GM21717 (cell line): Measurements from ENCODE around the gene UBE2E3.
"Not testable (repeated sequence)": the region's sequence is repeated elsewhere in the genome, so short reads cannot be mapped to it uniquely, and the experiment has no call there.

ENCODE experiments used
- ATAC-seq: cut with Tn5 transposase; IDR thresholded peaks from one replicate; pipeline ENCODE4 v1.9.1; 2021; ENCODE audit warnings: mild to moderate bottlenecking, moderate library complexity; ENCODE audit not compliant: unreplicated experiment

UBE2E3 gene

GRCh38 chr2:181072486-181073235 lies 92.3 kb downstream of the UBE2E3 start:
- no peak for ATAC-seq

- ATAC-seq = no peak
Observed at GRCh38 chr2:181073896-181074295, 93.5 kb downstream of the UBE2E3 start.

- no peak for ATAC-seq
Observed at GRCh38 chr2:181074457-181074856, 94.1 kb downstream of the UBE2E3 start.

GRCh38 chr2:181076658-181077057 lies 96.3 kb downstream of the UBE2E3 start:
- no peak for ATAC-seq

GRCh38 chr2:181077128-181077709 lies 96.8 kb downstream of the UBE2E3 start:
- peak; percentile 95 for ATAC-seq

- no peak for ATAC-seq
Observed at GRCh38 chr2:181083140-181083539, 102.7 kb downstream of the UBE2E3 start.

GRCh38 chr2:181085734-181086133 lies 105.3 kb downstream of the UBE2E3 start:
- ATAC-seq = no peak

- ATAC-seq = not testable (repeated sequence)
Observed at GRCh38 chr2:181091920-181092319, 111.5 kb downstream of the UBE2E3 start.

- no peak for ATAC-seq
Observed at GRCh38 chr2:181095486-181095885, 115.1 kb downstream of the UBE2E3 start.

- ATAC-seq = no peak
Observed at GRCh38 chr2:181103659-181104058, 123.3 kb downstream of the UBE2E3 start.

GRCh38 chr2:181104512-181105115 lies 124.2 kb downstream of the UBE2E3 start:
- ATAC-seq = no peak

- ATAC-seq = no peak
Observed at GRCh38 chr2:181105562-181105961, 125.2 kb downstream of the UBE2E3 start.

- ATAC-seq = no peak
Observed at GRCh38 chr2:181106229-181106628, 125.8 kb downstream of the UBE2E3 start.

- peak; percentile 98 for ATAC-seq
Observed at GRCh38 chr2:181106789-181107627, 126.6 kb downstream of the UBE2E3 start.

- ATAC-seq = no peak
Observed at GRCh38 chr2:181107628-181107945, 127.2 kb downstream of the UBE2E3 start.

GRCh38 chr2:181111059-181111458 lies 130.7 kb downstream of the UBE2E3 start:
- no peak for ATAC-seq

- no peak for ATAC-seq
Observed at GRCh38 chr2:181112916-181113315, 132.5 kb downstream of the UBE2E3 start.
